Fibroblast of skin of left quadriceps (primary cell): Measurements from ENCODE around the gene ANXA2.
"Not testable (repeated sequence)": the region's sequence is repeated elsewhere in the genome, so short reads cannot be mapped to it uniquely, and the experiment has no call there.

Experiments used
- DNase-seq, 2 experiments: peaks; one replicate each; pipeline ENCODE4 v3.0.0-alpha.2; 2013; ENCODE audit warnings: low read depth in 2 of 2

Gene ANXA2

DNA sequence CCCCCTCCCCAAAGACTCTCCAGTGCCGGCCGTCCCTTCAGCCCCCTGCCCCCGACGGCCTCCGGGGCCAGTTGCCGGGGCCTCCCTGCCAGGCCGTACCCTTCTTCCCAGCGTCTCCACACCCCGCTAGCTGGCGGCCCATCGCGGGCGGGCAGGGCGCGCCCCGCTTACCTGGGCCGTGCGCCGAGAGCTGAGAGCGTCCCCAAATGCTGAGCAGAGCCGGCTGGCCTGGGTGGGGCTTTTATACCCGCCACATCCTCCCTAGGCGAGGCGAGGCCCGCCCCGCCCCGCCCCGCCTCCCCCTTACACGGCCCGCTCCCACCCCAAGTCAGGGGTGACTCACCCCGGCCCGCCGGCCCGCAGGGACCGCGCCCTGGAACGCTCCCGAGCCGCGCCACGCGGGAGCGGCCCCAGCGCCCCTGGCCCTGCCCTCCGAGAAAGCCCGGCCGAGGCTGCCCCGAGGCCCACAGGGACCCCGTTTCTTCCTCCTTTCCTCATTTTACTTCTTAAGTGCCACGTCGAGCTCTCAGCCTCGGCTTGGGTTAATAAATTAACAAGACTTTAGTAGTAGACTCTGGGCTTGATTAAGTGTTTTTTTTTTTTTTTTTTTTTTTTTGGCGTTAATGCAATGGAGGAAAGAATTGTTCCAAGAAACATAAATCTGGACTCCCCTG lies at the start of gene ANXA2:
Gene ANXA2 (minus strand): TSS at position 215 of the 674 bp plus-strand sequence. CDS start 11,911 bp downstream, outside the sequence.
- peak; percentile 81 to 84 for DNase-seq

DNA sequence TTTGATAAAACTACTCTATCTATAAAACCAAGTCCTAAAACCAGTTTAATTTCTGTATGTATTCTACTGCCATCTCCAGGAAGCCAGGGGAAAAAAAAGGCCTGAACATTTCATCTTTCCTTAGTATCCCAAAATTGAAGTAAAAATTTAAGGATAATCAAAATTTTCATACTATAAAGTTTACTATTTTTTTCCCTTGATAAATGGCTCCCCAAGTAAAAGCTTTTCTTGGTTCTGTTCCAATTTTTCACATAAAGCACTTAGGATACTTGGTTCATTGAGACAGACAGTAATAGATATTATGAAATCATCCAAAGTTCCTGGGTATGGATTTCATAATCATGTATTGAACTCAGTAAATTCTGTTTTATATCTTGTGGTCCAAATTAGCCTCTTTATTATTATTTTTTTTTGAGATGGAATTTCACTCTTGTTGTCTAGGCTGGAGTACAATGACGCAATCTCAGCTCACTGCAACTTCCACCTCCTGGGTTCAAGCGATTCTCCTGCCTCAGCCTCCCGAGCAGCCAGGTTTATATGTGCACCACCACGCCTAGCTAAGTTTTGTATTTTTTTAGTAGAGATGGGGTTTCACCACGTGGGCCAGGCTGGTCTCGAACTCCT lies 46.6 kb upstream of the ANXA2 start:
- DNase-seq: no peak

- no peak for DNase-seq
Measured at GRCh38 chr15:60442763-60443162, 45.0 kb upstream of the ANXA2 start.

- DNase-seq: no peak
Measured at GRCh38 chr15:60442031-60442650, 44.4 kb upstream of the ANXA2 start.

DNA sequence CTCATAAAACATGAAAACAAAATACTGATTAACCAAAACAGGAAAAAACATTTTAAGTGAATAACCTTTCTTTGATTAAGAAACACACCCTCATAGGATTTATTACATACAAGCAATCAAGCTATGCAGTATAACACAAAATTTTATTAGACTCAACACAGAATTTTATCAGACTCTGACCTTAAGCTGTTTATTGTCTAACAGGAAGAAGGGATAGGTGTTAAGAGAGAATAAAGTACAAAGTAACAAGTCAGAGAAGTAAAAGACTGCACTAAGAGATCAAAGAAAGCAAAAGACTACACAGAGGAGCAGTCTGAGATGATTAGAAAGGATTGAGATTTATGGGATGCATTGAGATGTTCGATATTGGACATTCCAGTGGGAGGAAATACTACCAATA lies 43.5 kb upstream of the ANXA2 start:
- no peak for DNase-seq

GRCh38 chr15:60438646-60439045 lies 40.9 kb upstream of the ANXA2 start:
- no peak for DNase-seq

GRCh38 chr15:60428935-60429334 lies 31.1 kb upstream of the ANXA2 start:
- no peak for DNase-seq

- peak; percentile 55 to 56 for DNase-seq
Measured at GRCh38 chr15:60426870-60427508, 29.2 kb upstream of the ANXA2 start.

DNA sequence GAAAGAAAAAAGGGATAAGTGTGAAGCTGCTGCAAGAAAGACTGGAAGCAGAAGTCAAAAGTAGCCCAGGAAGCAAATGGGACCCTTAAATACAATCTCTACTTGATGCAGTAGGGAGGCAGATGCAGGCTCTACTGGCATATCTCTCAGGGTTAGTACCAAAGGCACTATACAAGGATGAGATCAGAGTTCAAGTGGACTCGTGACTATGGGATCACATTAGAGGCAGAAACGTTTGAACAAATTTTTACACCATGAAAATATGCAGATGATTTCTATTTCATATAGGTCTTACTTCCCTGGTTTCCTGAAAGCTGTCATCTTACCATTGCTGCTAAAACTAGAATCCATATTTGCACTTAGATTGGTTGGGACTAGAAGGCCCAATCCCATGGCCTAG lies 27.7 kb upstream of the ANXA2 start:
- DNase-seq: no peak

DNA sequence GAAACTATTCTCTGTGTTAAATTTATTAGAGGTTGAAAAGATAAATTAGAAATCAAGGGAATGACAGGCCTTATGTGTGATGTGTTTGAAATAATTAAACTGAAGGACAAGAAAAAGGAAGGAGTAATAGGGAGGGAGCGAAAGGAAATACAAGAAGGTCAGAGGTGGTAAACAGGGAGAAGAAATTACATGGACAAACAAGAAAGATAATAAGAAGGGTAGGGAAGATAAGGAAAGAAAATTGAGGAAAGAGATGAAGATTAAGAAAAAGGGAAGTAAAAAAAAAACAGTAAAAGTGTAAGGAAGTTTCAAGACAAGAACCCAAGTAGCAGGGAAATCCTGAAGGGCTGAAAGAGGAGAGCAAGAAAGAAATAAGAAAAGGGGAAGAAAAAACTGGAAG lies 26.2 kb upstream of the ANXA2 start:
- no peak for DNase-seq

- DNase-seq: peak; percentile 84 to 86
Measured at GRCh38 chr15:60423537-60423936, 25.8 kb upstream of the ANXA2 start.

DNA sequence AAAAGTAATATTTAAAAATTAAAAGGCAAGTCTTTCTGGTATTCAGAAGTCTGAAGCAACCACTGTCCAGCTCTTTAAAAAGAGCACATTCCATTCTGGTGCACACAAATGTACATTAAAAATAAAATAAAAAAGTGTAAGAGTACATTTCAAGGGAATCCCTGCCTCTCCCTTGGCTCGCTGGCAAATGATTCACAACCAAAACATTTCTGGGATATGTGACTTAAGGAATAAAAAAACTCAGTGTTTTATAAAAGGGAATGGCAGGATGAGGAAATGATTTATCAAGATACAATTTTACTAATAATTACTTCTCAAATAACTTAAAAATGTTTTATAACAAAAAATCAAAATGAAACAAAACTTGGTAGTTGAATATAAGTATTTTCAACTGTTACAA lies 23.8 kb upstream of the ANXA2 start:
- peak; percentile 84 to 85 for DNase-seq

GRCh38 chr15:60420203-60420716 lies 22.5 kb upstream of the ANXA2 start:
- DNase-seq: no peak

- DNase-seq: no peak
Measured at GRCh38 chr15:60419753-60420152, 22.0 kb upstream of the ANXA2 start.

DNA sequence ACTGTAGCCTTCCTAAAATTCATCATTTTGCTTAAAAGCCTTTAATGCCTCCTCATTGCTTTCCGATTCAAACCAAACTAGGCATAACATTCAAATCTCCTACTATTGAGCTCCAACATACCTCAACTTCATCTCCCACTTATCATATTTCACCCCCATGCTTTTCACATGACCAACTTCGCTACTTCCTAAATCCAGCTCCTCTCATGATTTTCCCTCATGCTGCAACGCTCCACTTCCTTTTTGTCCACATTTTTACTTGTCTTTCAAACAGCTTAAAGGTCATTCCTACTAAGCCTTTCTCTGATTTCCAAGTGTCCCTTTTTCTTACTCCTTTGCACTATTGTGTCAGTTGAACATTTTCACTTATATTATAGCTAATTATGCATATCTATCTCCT lies 20.3 kb upstream of the ANXA2 start:
- no peak for DNase-seq

- DNase-seq: no peak
Measured at GRCh38 chr15:60417112-60417511, 19.3 kb upstream of the ANXA2 start.

DNA sequence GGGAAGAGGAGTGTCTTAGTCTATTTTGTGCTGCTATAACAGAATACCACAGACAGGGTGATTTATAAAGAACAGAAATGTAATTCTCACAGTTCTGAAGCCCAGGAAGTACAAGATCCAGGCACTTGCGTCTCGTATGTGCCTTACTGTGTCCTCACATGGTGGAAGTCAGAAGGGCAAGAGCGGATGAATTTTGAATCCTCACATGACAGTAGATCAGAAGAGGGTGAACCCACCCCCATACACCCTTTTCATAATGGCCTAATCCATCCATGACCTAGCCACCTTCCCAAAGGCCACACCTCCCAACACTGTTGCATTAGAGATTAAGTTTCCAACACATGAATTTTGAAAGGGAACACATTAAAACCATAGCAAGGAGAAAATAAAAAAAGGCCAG lies 18.7 kb upstream of the ANXA2 start:
- DNase-seq: no peak

GRCh38 chr15:60414016-60414682 lies 16.4 kb upstream of the ANXA2 start:
- DNase-seq: no peak

- no peak for DNase-seq
Measured at GRCh38 chr15:60413231-60413824, 15.5 kb upstream of the ANXA2 start.

DNA sequence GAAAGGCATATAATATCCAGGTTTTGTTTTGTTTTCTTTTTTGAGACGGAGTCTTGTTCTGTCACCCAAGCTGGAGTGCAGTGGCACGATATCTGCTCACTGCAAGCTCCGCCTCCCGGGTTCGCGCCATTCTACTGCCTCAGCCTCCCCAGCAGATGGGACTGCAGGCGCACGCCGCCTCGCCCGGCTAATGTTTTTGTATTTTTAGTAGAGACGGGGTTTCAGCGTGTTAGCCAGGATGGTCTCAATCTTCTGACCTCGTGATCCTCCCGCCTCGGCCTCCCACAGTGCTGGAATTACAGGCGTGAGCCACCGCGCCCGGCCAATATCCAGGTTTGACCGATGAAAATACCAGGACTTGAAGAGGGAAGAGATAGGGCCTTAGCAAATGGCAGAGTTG lies 15.0 kb upstream of the ANXA2 start:
- not testable (repeated sequence) for DNase-seq

DNA sequence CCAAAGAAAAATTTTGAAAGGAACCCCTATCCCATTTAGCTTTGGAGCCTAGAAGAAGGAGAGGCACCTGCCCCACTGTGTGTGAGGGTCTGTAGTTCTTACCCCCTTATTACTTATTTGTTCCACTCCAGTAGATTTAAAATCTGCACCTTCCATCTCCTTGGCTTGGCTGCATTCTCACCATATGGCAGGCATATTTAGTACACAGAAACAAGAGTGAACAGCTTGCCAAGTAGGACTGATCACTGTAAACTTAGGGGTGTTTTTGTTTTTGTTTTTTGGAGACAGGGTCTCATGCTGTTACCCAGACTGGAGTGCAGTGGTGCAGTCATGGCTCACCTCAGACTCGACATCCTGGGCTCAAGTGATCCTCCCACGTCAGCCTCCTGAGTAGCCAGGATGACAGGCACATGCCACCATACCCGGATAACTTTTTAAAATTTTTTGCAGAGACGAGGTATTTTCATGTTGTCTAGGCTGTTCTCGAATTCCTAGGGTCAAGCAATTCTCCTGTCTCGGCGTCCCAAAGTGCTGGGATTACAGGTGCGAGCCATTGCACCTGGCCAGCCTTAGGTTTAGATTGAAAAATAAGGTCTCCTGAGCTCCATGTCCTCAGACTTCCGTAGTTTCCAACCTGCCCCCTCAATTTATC lies 14.1 kb upstream of the ANXA2 start:
- DNase-seq: no peak
